K562 (cell line): ENCODE results near the gene ACOT7. TPM values are rescaled to one million over a fixed set of nuclear protein-coding genes. Genes with fewer than 3 reads are reported as not detected.
A peak's percentile ranks its signal among the peaks of the same experiment; 100 is the strongest.

Experiments
- CBX1 ChIP-seq: sonication (generic); IDR thresholded peaks from 2 replicates; pipeline ENCODE4 v1.6.1; 2016; ENCODE audit warnings: antibody characterized with exemption, low read depth, mild to moderate bottlenecking
- CREB1 ChIP-seq, 2 experiments: sonication (generic) in 1 of 2; formaldehyde crosslinking in 1 of 2; IDR thresholded peaks; 2 replicates each; pipeline versions ENCODE4 v1.6.1 to v1.8.0; 2012 to 2022; ENCODE audit warnings: inconsistent platforms in 1 of 2, mild to moderate bottlenecking in 1 of 2, missing genetic modification reagents in 1 of 2, moderate library complexity in 1 of 2
- DPF2 ChIP-seq: fragments of 450-650 bp; IDR thresholded peaks from 2 replicates; pipeline ENCODE4 v1.6.1; 2016
- JUND ChIP-seq, 2 experiments: IDR thresholded peaks; 2 replicates in 1 of 2; 3 replicates in 1 of 2; pipeline ENCODE4 v1.6.1; 2011; ENCODE audit warnings: borderline replicate concordance in 2 of 2, low read depth in 2 of 2, low read length in 2 of 2, improper control_type of control experiment in 1 of 2, missing biosample characterization in 1 of 2, missing genetic modification characterization in 1 of 2, missing genetic modification reagents in 1 of 2
- L3MBTL2 ChIP-seq: fragments of 450-650 bp; IDR thresholded peaks from 2 replicates; pipeline ENCODE4 v1.6.1; 2016; ENCODE audit warnings: mild to moderate bottlenecking, moderate library complexity
- NEUROD1 ChIP-seq: fragments of 150-350 bp; IDR thresholded peaks from 2 replicates; pipeline ENCODE4 v1.6.1; 2014; ENCODE audit warnings: borderline replicate concordance, low read length, low read depth; ENCODE audit not compliant: partially characterized antibody
- PCBP1 ChIP-seq: fragments of 200-400 bp; formaldehyde crosslinking; IDR thresholded peaks from 2 replicates; pipeline ENCODE4 v1.6.1; 2018; ENCODE audit warnings: mild to moderate bottlenecking, low read depth, low read length; ENCODE audit not compliant: poor library complexity, severe bottlenecking
- PHF21A ChIP-seq: fragments of 450-650 bp; IDR thresholded peaks from 2 replicates; pipeline ENCODE4 v1.6.1; 2017; ENCODE audit warnings: low read depth, borderline replicate concordance
- RNF2 ChIP-seq: sonication (generic); IDR thresholded peaks from 2 replicates; pipeline ENCODE4 v1.6.1; 2016
- SMARCE1 ChIP-seq: fragments of 450-650 bp; IDR thresholded peaks from 2 replicates; pipeline ENCODE4 v1.7.1; 2016; ENCODE audit warnings: mild to moderate bottlenecking
- TBL1XR1 ChIP-seq, 2 experiments: IDR thresholded peaks; 2 replicates each; pipeline ENCODE4 v1.6.1; 2012; ENCODE audit warnings: improper control_type of control experiment in 2 of 2, low read length in 2 of 2, mild to moderate bottlenecking in 1 of 2
- TBP ChIP-seq: optimal IDR thresholded peaks from 2 replicates; pipeline ENCODE3; 2011; ENCODE audit warnings: low read depth, low read length, improper control_type of control experiment
- TSC22D4 ChIP-seq: fragments of 450-650 bp; IDR thresholded peaks from 2 replicates; pipeline ENCODE4 v1.6.1; 2016; ENCODE audit warnings: missing genetic modification characterization, missing biosample characterization, control low read depth
- USF2 ChIP-seq: sonication (generic); formaldehyde crosslinking; IDR thresholded peaks from 2 replicates; pipeline ENCODE4 v1.5.0; 2020; ENCODE audit warnings: missing genetic modification reagents
- ZFP36 ChIP-seq: fragments of 150-350 bp; IDR thresholded peaks from 2 replicates; pipeline ENCODE4 v1.6.1; 2018; ENCODE audit warnings: low read length, low read depth; ENCODE audit not compliant: partially characterized antibody
- ZNF316 ChIP-seq: fragments of 450-650 bp; IDR thresholded peaks from 2 replicates; pipeline ENCODE4 v1.6.1; 2016
- ZNF408 ChIP-seq: fragments of 250-450 bp; sonication (Bioruptor Pico); IDR thresholded peaks from 2 replicates; pipeline ENCODE4 v1.4.0; 2020; ENCODE audit warnings: low read depth, mild to moderate bottlenecking, moderate library complexity
- polyA plus RNA-seq, 8 experiments: library from polyadenylated mRNA; depleted of rRNA in 4 of 8; stranded (reverse) in 5 of 8; unstranded in 3 of 8; fragments of >200 nt; fragmentation: Nextera tagmentation in 2 of 8; fragmentation: Illumina TruSeq in 1 of 8; extraction: Ambion mirVana in 2 of 8; extraction: Trizol in 1 of 8; gene quantifications; 2 replicates each; pipeline versions ENCODE4 v1.2.1 to v1.2.3, GENCODE V29; 2011 to 2014; ENCODE audit warnings: inconsistent platforms in 1 of 8, missing spikeins in 1 of 8
- total RNA-seq, 7 experiments: library from RNA; depleted of rRNA in 6 of 7; stranded (reverse); fragments of >200 nt in 6 of 7; fragmentation: Illumina TruSeq in 2 of 7; extraction: Trizol in 2 of 7; gene quantifications; 2 replicates each; pipeline versions ENCODE4 v1.2.1 to v1.2.3, GENCODE V29; 2011 to 2021; ENCODE audit warnings: low replicate concordance in 1 of 7
- TF ChIP-seq, protein P1 (sequence below): sonication (generic); formaldehyde crosslinking; IDR thresholded peaks from 2 replicates; pipeline ENCODE4 v1.8.0; 2023; ENCODE audit warnings: mild to moderate bottlenecking, missing genetic modification reagents
- TF ChIP-seq, protein P2 (sequence below), 2 experiments: fragments of 450-650 bp in 1 of 2; IDR thresholded peaks; 2 replicates each; pipeline ENCODE4 v1.6.1; 2011 to 2017; ENCODE audit warnings: low read depth in 2 of 2, antibody characterized with exemption in 1 of 2, borderline replicate concordance in 1 of 2, low read length in 1 of 2, mild to moderate bottlenecking in 1 of 2, mixed read lengths in 1 of 2; ENCODE audit not compliant: control insufficient read depth in 1 of 2

The ACOT7 gene
- total and polyA plus RNA-seq, 9 of the 15 experiments (the other 6 are each of a cell fraction or from before 2014, with no cell fraction given): 7.0 to 92.6 (median 37.2) TPM

DNA sequence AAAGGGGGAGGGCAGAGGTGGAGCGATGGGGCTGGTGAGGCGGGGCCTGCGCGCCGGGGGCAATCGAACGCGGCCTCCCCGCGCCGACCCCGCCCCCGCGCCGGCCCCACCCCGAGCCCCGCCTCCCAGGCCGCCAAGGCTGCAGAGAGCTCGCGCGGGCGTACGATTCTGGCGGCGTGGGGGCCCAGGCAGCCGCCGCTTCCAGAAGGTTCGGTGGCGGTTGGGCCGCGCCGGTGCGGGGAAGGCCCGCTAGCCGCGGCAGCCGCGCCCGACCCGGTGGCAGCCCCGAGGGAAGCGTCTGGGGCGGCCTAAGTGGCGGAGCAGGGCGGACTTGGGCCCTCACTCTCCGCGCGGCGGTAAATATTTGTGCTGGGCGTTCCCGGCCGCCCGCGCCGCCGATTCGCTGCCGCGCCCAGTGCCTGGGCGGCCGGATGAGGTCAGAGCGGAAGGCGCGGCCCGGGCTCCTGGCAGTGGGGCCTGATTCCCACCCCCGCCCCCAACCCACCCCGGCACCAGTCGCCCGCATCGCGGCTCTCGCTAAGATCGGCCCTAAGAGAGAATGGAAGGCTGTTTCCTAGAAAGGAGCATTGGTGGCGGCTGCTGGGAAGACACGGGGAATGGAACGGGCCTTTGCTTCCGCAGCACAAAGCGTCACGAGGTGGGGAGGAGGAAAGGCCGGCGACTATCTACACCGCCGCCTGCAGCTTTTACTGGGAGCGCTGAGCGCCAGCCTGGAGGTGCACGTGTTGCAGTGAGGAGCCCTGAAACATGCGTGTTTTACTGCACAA, at the start of gene ACOT7 (continued):
- peak; percentile 56; the same call in 1 of the 2 replicates for TF ChIP-seq PHF21A
- TF ChIP-seq, protein P1, sequence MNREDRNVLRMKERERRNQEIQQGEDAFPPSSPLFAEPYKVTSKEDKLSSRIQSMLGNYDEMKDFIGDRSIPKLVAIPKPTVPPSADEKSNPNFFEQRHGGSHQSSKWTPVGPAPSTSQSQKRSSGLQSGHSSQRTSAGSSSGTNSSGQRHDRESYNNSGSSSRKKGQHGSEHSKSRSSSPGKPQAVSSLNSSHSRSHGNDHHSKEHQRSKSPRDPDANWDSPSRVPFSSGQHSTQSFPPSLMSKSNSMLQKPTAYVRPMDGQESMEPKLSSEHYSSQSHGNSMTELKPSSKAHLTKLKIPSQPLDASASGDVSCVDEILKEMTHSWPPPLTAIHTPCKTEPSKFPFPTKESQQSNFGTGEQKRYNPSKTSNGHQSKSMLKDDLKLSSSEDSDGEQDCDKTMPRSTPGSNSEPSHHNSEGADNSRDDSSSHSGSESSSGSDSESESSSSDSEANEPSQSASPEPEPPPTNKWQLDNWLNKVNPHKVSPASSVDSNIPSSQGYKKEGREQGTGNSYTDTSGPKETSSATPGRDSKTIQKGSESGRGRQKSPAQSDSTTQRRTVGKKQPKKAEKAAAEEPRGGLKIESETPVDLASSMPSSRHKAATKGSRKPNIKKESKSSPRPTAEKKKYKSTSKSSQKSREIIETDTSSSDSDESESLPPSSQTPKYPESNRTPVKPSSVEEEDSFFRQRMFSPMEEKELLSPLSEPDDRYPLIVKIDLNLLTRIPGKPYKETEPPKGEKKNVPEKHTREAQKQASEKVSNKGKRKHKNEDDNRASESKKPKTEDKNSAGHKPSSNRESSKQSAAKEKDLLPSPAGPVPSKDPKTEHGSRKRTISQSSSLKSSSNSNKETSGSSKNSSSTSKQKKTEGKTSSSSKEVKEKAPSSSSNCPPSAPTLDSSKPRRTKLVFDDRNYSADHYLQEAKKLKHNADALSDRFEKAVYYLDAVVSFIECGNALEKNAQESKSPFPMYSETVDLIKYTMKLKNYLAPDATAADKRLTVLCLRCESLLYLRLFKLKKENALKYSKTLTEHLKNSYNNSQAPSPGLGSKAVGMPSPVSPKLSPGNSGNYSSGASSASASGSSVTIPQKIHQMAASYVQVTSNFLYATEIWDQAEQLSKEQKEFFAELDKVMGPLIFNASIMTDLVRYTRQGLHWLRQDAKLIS (CRISPR knock-in tag): peak; percentile 93
- peak; percentile 83; the same call in 1 of the 2 replicates for TF ChIP-seq RNF2
- peak; percentile 97 for TF ChIP-seq L3MBTL2
- no peak for TF ChIP-seq TSC22D4 (tag)
- TF ChIP-seq TBL1XR1 (IDR thresholded peaks at IDR 0.05; ENCODE audit: low read length in 2 of 2): peak in 1 of 2 experiments; percentile 27; a peak in 1 of 4 replicates
- TF ChIP-seq NEUROD1: peak; percentile 57
- TF ChIP-seq ZNF316: no peak
- peak; percentile 71 for TF ChIP-seq JUND (IDR thresholded peaks at IDR 0.05; ENCODE audit: borderline replicate concordance, low read depth, low read length)
- TF ChIP-seq JUND (tag; IDR thresholded peaks at IDR 0.05; ENCODE audit: borderline replicate concordance, low read depth, low read length): peak; percentile 31; the same call in 1 of the 3 replicates
- peak; percentile 39 for TF ChIP-seq TBP
- TF ChIP-seq, protein P2, sequence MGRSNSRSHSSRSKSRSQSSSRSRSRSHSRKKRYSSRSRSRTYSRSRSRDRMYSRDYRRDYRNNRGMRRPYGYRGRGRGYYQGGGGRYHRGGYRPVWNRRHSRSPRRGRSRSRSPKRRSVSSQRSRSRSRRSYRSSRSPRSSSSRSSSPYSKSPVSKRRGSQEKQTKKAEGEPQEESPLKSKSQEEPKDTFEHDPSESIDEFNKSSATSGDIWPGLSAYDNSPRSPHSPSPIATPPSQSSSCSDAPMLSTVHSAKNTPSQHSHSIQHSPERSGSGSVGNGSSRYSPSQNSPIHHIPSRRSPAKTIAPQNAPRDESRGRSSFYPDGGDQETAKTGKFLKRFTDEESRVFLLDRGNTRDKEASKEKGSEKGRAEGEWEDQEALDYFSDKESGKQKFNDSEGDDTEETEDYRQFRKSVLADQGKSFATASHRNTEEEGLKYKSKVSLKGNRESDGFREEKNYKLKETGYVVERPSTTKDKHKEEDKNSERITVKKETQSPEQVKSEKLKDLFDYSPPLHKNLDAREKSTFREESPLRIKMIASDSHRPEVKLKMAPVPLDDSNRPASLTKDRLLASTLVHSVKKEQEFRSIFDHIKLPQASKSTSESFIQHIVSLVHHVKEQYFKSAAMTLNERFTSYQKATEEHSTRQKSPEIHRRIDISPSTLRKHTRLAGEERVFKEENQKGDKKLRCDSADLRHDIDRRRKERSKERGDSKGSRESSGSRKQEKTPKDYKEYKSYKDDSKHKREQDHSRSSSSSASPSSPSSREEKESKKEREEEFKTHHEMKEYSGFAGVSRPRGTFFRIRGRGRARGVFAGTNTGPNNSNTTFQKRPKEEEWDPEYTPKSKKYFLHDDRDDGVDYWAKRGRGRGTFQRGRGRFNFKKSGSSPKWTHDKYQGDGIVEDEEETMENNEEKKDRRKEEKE (IDR thresholded peaks at IDR 0.05; ENCODE audit: borderline replicate concordance in 1 of 2, control insufficient read depth in 1 of 2, low read depth in 2 of 2, low read length in 1 of 2): no peak
- peak; percentile 69; the same call in 1 of the 2 replicates for TF ChIP-seq SMARCE1
- no peak for TF ChIP-seq ZNF408 (CRISPR knock-in tag)
- peak; percentile 72; the same call in 1 of the 2 replicates for TF ChIP-seq CBX1
- TF ChIP-seq USF2 (CRISPR knock-in tag): peak; percentile 83
- peak; percentile 99 for TF ChIP-seq PCBP1
- TF ChIP-seq ZFP36: peak; percentile 13
- peak; percentile 68; the same call in 1 of the 2 replicates for TF ChIP-seq CREB1 (IDR thresholded peaks at IDR 0.05)
- peak; percentile 80 for TF ChIP-seq CREB1 (CRISPR knock-in tag; IDR thresholded peaks at IDR 0.05)
- peak; percentile 73 for TF ChIP-seq DPF2
